GM23338 (cell line): ENCODE results near the gene SMARCA2. TPM values are rescaled to one million over a fixed set of nuclear protein-coding genes. Genes with fewer than 3 reads are reported as not detected.

Experiments
- ATAC-seq: fragments of 200-7000 bp; cut with Tn5 transposase; 3 replicates; pipeline ENCODE4 v1.9.1; 2020
- DNase-seq: peaks from one replicate; pipeline ENCODE4 v3.0.0-alpha.2; 2015; ENCODE audit warnings: low spot score
- H2AFZ ChIP-seq: fragments of 200-600 bp; sonication (generic); 2 replicates; pipeline ENCODE4 v1.8.0; 2016; ENCODE audit warnings: antibody characterized with exemption, mild to moderate bottlenecking, moderate library complexity
- H3F3A ChIP-seq: fragments of 200-600 bp; sonication (generic); replicated peaks from 2 replicates; pipeline ENCODE4 v1.8.0; 2017; ENCODE audit warnings: antibody characterized with exemption, mixed run types, low read depth
- H3K27ac ChIP-seq: fragments of 200-600 bp; sonication (generic); 2 replicates; pipeline ENCODE4 v1.6.1; 2016; ENCODE audit warnings: low read depth
- H3K27me3 ChIP-seq: fragments of 200-600 bp; sonication (generic); 2 replicates; pipeline ENCODE4 v1.8.0; 2016; ENCODE audit warnings: mild to moderate bottlenecking, mixed run types, moderate library complexity; ENCODE audit not compliant: insufficient read depth
- H3K36me3 ChIP-seq: fragments of 200-600 bp; sonication (generic); 2 replicates; pipeline ENCODE4 v1.8.0; 2016; ENCODE audit warnings: mild to moderate bottlenecking; ENCODE audit not compliant: insufficient read depth
- H3K4me1 ChIP-seq: fragments of 200-600 bp; sonication (generic); 2 replicates; pipeline ENCODE4 v1.8.0; 2016; ENCODE audit warnings: mild to moderate bottlenecking, moderate library complexity; ENCODE audit not compliant: insufficient read depth
- H3K4me2 ChIP-seq: fragments of 200-600 bp; sonication (generic); 2 replicates; pipeline ENCODE4 v1.7.1; 2017; ENCODE audit warnings: mixed run types
- H3K4me3 ChIP-seq: fragments of 200-600 bp; sonication (generic); 2 replicates; pipeline ENCODE4 v1.6.1; 2016; ENCODE audit warnings: mixed run types
- H3K79me2 ChIP-seq: fragments of 200-600 bp; sonication (generic); replicated peaks from 2 replicates; pipeline ENCODE4 v1.8.0; 2017; ENCODE audit warnings: mild to moderate bottlenecking; ENCODE audit not compliant: insufficient read depth
- H3K9me2 ChIP-seq: fragments of 200-600 bp; sonication (generic); 2 replicates; pipeline ENCODE4 v1.8.0; 2017; ENCODE audit not compliant: insufficient read depth
- H4K20me1 ChIP-seq: fragments of 200-600 bp; sonication (generic); replicated peaks from 2 replicates; pipeline ENCODE4 v1.8.0; 2017; ENCODE audit warnings: mild to moderate bottlenecking; ENCODE audit not compliant: insufficient read depth
- H3K27ac Mint-ChIP-seq: 2 replicates; pipeline ENCODE4 v1.8.0; 2020; ENCODE audit warnings: inconsistent platforms, mild to moderate bottlenecking, moderate library complexity, mixed read lengths
- H3K27me3 Mint-ChIP-seq: 3 replicates; pipeline ENCODE4 v1.8.0; 2022; ENCODE audit warnings: low read depth, mild to moderate bottlenecking, moderate library complexity, mixed read lengths, inconsistent platforms; ENCODE audit not compliant: insufficient read depth, poor library complexity
- H3K36me3 Mint-ChIP-seq: 3 replicates; pipeline ENCODE4 v1.8.0; 2021; ENCODE audit warnings: low read depth, mild to moderate bottlenecking, inconsistent platforms, moderate library complexity, mixed read lengths
- H3K4me1 Mint-ChIP-seq: 3 replicates; pipeline ENCODE4 v1.8.0; 2020; ENCODE audit warnings: mild to moderate bottlenecking, inconsistent platforms, mixed read lengths
- H3K4me3 Mint-ChIP-seq: 3 replicates; pipeline ENCODE4 v1.8.0; 2021; ENCODE audit warnings: moderate library complexity, mild to moderate bottlenecking, inconsistent platforms, mixed read lengths
- H3K9me3 Mint-ChIP-seq: 3 replicates; pipeline ENCODE4 v1.8.0; 2020; ENCODE audit warnings: moderate library complexity, mild to moderate bottlenecking, inconsistent platforms, mixed read lengths
- CREB1 ChIP-seq: fragments of 250-450 bp; sonication (Bioruptor Pico); IDR thresholded peaks from 2 replicates; pipeline ENCODE4 v1.5.0; 2020; ENCODE audit warnings: low read depth, mild to moderate bottlenecking, moderate library complexity
- JUNB ChIP-seq: IDR thresholded peaks from one replicate; pipeline ENCODE4 v1.6.1; 2016; ENCODE audit warnings: antibody characterized with exemption; ENCODE audit not compliant: unreplicated experiment
- polyA plus RNA-seq: library from polyadenylated mRNA; unstranded; fragments of >200 nt; fragmentation: Nextera tagmentation; extraction: Ambion mirVana; gene quantifications from 2 replicates; pipeline ENCODE4 v1.2.1, GENCODE V29; 2016
- small RNA-seq: library from RNA; depleted of rRNA; stranded (forward); fragments of <200 nt; gene quantifications from one replicate; pipeline ENCODE3, GENCODE V24; 2014; ENCODE audit warnings: low replicate concordance
- total RNA-seq: library from RNA; depleted of rRNA; stranded (reverse); fragments of >200 nt; shearing (Covaris generic); gene quantifications from 2 replicates; pipeline ENCODE4 v1.2.3, GENCODE V29; 2014

The SMARCA2 gene
- total and polyA plus RNA-seq, 2 experiments from 2014 or later = 21.7 to 21.9 TPM

GRCh38 chr9:2242831-2243330, 227.7 kb downstream of the SMARCA2 start:
- Mint-ChIP-seq H3K27ac (no peak overlapping the region; the same call in 1 of the 2 replicates), H3K27me3 (peaks cover 11% of the 10 kb centered on the region), H3K36me3 (peaks cover 16% of the 10 kb centered on the region), H3K4me3 (peak overlapping the region; percentile 70), H3K4me1 (peaks cover 34% of the 10 kb centered on the region), H3K9me3 (peaks cover 12% of the 10 kb centered on the region)
- Histone ChIP-seq H3K27ac (peak overlapping the region; percentile 98; the same call in 1 of the 2 replicates), H2AFZ (no peak overlapping the region), H3K9me2 (no peaks in the 10 kb centered on the region; the same call in 1 of the 2 replicates), H3K4me3 (peak overlapping the region; percentile 53), H3K27me3 (no peaks in the 10 kb centered on the region), H3K36me3 (no peaks in the 10 kb centered on the region), H3K79me2 (no peaks in the 10 kb centered on the region), H4K20me1 (no peaks in the 10 kb centered on the region), H3K4me2 (peak overlapping the region; percentile 81), H3K4me1 (peaks cover 28% of the 10 kb centered on the region), H3F3A (peaks cover 20% of the 10 kb centered on the region)
- ATAC-seq (peak; percentile 5; the same call in 1 of the 3 replicates), DNase-seq (peak; percentile 48)
- TF ChIP-seq CREB1 (CRISPR knock-in tag) (0 out of 2 replicates have a peak, but pooled peaks have one; percentile 15), JUNB (no peak)

Small RNA genes lying within 50 kb of the gene (small RNA-seq; reads per million reads assigned to genes)
- gene RN7SL592P = not detected
- gene RNU2-25P = 3.8 reads per million, percentile 90 among the genes with 10 or more reads in this experiment
